ENCODE results near the gene SYNC. TPM values are rescaled to one million over a fixed set of nuclear protein-coding genes. Genes with fewer than 3 reads are reported as not detected.

SYNC gene
- total RNA-seq, 2 experiments from 2014 or later: not detected

GRCh38 chr1:32659581-32659980 lies 43.0 kb downstream of the SYNC start:
- POLR2A ChIA-PET: interaction anchor here (1.6 kb wide), 1 partner anchor 9 kb away, joined by 5 read pairs; the partner anchor contains the start of gene RBBP4
- Histone ChIP-seq H3K36me3 (ENCODE audit: insufficient read depth, low read length) (peaks cover 90% of the 10 kb centered on the region), H3K4me3 (ENCODE audit: low read length) (no peak overlapping the region), H3K27ac (ENCODE audit: low read depth in 1 of 2, low read length in 2 of 2) (no peak overlapping the region), H3K27me3 (ENCODE audit: control insufficient read depth in 1 of 2, insufficient read depth in 2 of 2, low read length in 2 of 2) (no peaks in the 10 kb centered on the region), H3K9me3 (ENCODE audit: control insufficient read depth in 1 of 2, insufficient read depth in 1 of 2, low read length in 2 of 2) (no peaks in the 10 kb centered on the region), H3K4me1 (ENCODE audit: insufficient read depth, low read length) (peaks cover 5% of the 10 kb centered on the region)
- no peak for ATAC-seq (ENCODE audit: poor library complexity)
- peaks cover 31% of the 10 kb centered on the region for H3K4me1 Mint-ChIP-seq (ENCODE audit: low read depth)
- TF ChIP-seq, protein P1, sequence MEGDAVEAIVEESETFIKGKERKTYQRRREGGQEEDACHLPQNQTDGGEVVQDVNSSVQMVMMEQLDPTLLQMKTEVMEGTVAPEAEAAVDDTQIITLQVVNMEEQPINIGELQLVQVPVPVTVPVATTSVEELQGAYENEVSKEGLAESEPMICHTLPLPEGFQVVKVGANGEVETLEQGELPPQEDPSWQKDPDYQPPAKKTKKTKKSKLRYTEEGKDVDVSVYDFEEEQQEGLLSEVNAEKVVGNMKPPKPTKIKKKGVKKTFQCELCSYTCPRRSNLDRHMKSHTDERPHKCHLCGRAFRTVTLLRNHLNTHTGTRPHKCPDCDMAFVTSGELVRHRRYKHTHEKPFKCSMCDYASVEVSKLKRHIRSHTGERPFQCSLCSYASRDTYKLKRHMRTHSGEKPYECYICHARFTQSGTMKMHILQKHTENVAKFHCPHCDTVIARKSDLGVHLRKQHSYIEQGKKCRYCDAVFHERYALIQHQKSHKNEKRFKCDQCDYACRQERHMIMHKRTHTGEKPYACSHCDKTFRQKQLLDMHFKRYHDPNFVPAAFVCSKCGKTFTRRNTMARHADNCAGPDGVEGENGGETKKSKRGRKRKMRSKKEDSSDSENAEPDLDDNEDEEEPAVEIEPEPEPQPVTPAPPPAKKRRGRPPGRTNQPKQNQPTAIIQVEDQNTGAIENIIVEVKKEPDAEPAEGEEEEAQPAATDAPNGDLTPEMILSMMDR (IDR thresholded peaks at IDR 0.05): no peak
- intact Hi-C loops (cut with DNase I, micrococcal nuclease): loop anchor here in 1 of 2 experiments (10.0 kb wide), 2 partner anchors 585 to 1015 kb away; partner anchors contain the start of genes PEF1 and TMEM39B
- CTCF ChIA-PET: no interaction called here
- no peak overlapping the region for H3K4me3 Mint-ChIP-seq
- H3K27me3 Mint-ChIP-seq: no peaks in the 10 kb centered on the region
- H3K9me3 Mint-ChIP-seq: no peaks in the 10 kb centered on the region
- no peak overlapping the region for H3K27ac Mint-ChIP-seq
- no peak for DNase-seq
- H3K36me3 Mint-ChIP-seq (ENCODE audit: low read depth): peaks cover 89% of the 10 kb centered on the region

GRCh38 chr1:32652244-32652962 lies 50.2 kb downstream of the SYNC start:
- Histone ChIP-seq H3K36me3 (ENCODE audit: insufficient read depth, low read length) (peaks cover 48% of the 10 kb centered on the region), H3K4me3 (ENCODE audit: low read length) (peak overlapping the region; percentile 80), H3K9me3 (ENCODE audit: control insufficient read depth in 1 of 2, insufficient read depth in 1 of 2, low read length in 2 of 2) (no peaks in the 10 kb centered on the region), H3K27me3 (ENCODE audit: control insufficient read depth in 1 of 2, insufficient read depth in 2 of 2, low read length in 2 of 2) (no peaks in the 10 kb centered on the region), H3K27ac (ENCODE audit: low read depth in 1 of 2, low read length in 2 of 2) (peak overlapping the region; percentile 98 to 99), H3K4me1 (ENCODE audit: insufficient read depth, low read length) (peaks cover 54% of the 10 kb centered on the region)
- CTCF ChIA-PET: interaction anchor here (0.7 kb wide), 1 partner anchor 132 kb away, joined by 4 read pairs; no protein-coding TSS in a partner anchor
- Mint-ChIP-seq H3K4me3 (peak overlapping the region; percentile 94), H3K36me3 (ENCODE audit: low read depth) (peaks cover 72% of the 10 kb centered on the region), H3K9me3 (no peaks in the 10 kb centered on the region), H3K27me3 (no peaks in the 10 kb centered on the region), H3K27ac (peak overlapping the region; percentile 95), H3K4me1 (ENCODE audit: low read depth) (peaks cover 72% of the 10 kb centered on the region)
- ATAC-seq (ENCODE audit: poor library complexity) (no peak), DNase-seq (no peak)
- intact Hi-C loops (cut with DNase I, micrococcal nuclease): loop anchor here in 1 of 2 experiments (5.0 to 10.0 kb wide), 5 partner anchors 475 to 1740 kb away; partner anchors contain the start of genes PEF1, SNRNP40, TMEM39B and ZCCHC17
- POLR2A ChIA-PET: interaction anchor here (0.6 to 3.6 kb wide), 7 partner anchors 18 to 544 kb away, joined by 3 to 24 read pairs (median 4); partner anchors contain the start of genes KPNA6, S100PBP and YARS1
- TF ChIP-seq, protein P1 (IDR thresholded peaks at IDR 0.05): no peak

GRCh38 chr1:32651461-32652073 lies 51.0 kb downstream of the SYNC start:
- H3K9me3 ChIP-seq (ENCODE audit: control insufficient read depth in 1 of 2, insufficient read depth in 1 of 2, low read length in 2 of 2): no peaks in the 10 kb centered on the region
- peaks cover 67% of the 10 kb centered on the region for H3K4me1 Mint-ChIP-seq (ENCODE audit: low read depth)
- intact Hi-C loops (cut with DNase I, micrococcal nuclease): loop anchor here in 1 of 2 experiments (2.0 to 10.0 kb wide), 6 partner anchors 165 to 1739 kb away; partner anchors contain the start of genes PEF1, S100PBP, SNRNP40 and TMEM39B
- peak overlapping the region; percentile 80 for H3K4me3 ChIP-seq (ENCODE audit: low read length)
- no peaks in the 10 kb centered on the region for H3K27me3 Mint-ChIP-seq
- H3K27ac Mint-ChIP-seq: peak overlapping the region; percentile 95
- peak overlapping the region; percentile 98 to 99 for H3K27ac ChIP-seq (ENCODE audit: low read depth in 1 of 2, low read length in 2 of 2)
- ChIA-PET CTCF (no interaction called here), POLR2A (interaction anchor here (0.6 to 3.6 kb wide), 34 partner anchors 9 to 1933 kb away, joined by 3 to 24 read pairs (median 4); partner anchors contain the start of genes BSDC1, HDAC1, KHDRBS1 and KPNA6)
- TF ChIP-seq, protein P1 (IDR thresholded peaks at IDR 0.05): no peak
- ATAC-seq (ENCODE audit: poor library complexity) (no peak), DNase-seq (peak in 1 of 14 experiments; percentile 20)
- no peaks in the 10 kb centered on the region for H3K27me3 ChIP-seq (ENCODE audit: control insufficient read depth in 1 of 2, insufficient read depth in 2 of 2, low read length in 2 of 2)
- H3K9me3 Mint-ChIP-seq: no peaks in the 10 kb centered on the region
- H3K4me3 Mint-ChIP-seq: peak overlapping the region; percentile 94
- H3K4me1 ChIP-seq (ENCODE audit: insufficient read depth, low read length): peaks cover 56% of the 10 kb centered on the region
- H3K36me3 Mint-ChIP-seq (ENCODE audit: low read depth): peaks cover 64% of the 10 kb centered on the region
- H3K36me3 ChIP-seq (ENCODE audit: insufficient read depth, low read length): peaks cover 42% of the 10 kb centered on the region
